Retinal pigment epithelial cell (primary cell): ENCODE data around the gene SCN5A.

Experiments used
- DNase-seq: peaks from one replicate; pipeline ENCODE4 v3.0.0-alpha.2; 2010; ENCODE audit warnings: low read depth
- H3K4me3 ChIP-seq: 2 replicates; pipeline ENCODE4 v1.5.1; 2011; ENCODE audit warnings: mild to moderate bottlenecking, low read length, control low read depth, moderate library complexity
- TF ChIP-seq, protein P1 (sequence below): conservative IDR thresholded peaks from 2 replicates; pipeline ENCODE4 v1.5.1; 2011; ENCODE audit warnings: low read depth, low read length, control low read depth, inconsistent platforms

Gene SCN5A

DNA sequence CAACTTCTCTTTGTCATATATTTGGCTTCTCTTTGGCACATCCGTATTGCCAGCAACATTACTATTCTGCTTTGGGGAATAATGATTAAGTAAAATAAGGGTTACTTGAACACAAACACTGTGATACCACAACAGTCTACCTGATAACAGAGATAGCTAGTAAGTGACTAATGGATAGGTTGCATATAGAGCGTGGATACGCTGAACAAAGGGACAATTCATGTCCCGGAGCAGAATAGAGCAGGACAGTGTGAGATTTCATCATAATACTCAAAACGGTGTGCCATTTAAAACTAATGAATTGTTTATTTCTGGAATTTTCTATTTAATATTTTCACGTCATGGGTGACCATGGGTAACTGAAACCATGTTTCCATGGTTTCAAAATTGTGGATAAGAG is 54.1 kb downstream of the SCN5A start:
- TF ChIP-seq, protein P1, sequence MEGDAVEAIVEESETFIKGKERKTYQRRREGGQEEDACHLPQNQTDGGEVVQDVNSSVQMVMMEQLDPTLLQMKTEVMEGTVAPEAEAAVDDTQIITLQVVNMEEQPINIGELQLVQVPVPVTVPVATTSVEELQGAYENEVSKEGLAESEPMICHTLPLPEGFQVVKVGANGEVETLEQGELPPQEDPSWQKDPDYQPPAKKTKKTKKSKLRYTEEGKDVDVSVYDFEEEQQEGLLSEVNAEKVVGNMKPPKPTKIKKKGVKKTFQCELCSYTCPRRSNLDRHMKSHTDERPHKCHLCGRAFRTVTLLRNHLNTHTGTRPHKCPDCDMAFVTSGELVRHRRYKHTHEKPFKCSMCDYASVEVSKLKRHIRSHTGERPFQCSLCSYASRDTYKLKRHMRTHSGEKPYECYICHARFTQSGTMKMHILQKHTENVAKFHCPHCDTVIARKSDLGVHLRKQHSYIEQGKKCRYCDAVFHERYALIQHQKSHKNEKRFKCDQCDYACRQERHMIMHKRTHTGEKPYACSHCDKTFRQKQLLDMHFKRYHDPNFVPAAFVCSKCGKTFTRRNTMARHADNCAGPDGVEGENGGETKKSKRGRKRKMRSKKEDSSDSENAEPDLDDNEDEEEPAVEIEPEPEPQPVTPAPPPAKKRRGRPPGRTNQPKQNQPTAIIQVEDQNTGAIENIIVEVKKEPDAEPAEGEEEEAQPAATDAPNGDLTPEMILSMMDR: no peak
- H3K4me3 ChIP-seq: no peak overlapping the region

DNA sequence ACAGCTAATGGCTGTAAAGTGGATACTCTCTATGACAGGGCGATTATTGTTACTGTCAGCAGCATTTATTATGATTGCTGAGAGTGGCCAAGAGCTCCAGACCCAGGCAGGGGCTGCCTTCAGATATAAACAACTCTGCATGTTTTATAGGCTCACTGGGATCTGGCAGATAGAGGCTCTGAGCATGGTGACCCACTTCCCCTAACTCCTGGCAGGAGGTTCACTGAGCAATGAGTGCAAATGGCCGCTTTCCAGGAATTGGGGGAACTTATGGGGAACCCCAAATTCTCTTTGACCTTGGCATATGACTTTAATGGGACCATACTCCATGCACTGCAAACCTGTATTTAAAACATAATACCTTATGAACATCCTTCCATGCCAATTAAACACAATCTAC is 59.0 kb downstream of the SCN5A start:
- H3K4me3 ChIP-seq: no peak overlapping the region
- TF ChIP-seq, protein P1: no peak
- no peak for DNase-seq

More for the DNA sequence above, 54.1 kb downstream of the SCN5A start:
- no peak for DNase-seq

DNA sequence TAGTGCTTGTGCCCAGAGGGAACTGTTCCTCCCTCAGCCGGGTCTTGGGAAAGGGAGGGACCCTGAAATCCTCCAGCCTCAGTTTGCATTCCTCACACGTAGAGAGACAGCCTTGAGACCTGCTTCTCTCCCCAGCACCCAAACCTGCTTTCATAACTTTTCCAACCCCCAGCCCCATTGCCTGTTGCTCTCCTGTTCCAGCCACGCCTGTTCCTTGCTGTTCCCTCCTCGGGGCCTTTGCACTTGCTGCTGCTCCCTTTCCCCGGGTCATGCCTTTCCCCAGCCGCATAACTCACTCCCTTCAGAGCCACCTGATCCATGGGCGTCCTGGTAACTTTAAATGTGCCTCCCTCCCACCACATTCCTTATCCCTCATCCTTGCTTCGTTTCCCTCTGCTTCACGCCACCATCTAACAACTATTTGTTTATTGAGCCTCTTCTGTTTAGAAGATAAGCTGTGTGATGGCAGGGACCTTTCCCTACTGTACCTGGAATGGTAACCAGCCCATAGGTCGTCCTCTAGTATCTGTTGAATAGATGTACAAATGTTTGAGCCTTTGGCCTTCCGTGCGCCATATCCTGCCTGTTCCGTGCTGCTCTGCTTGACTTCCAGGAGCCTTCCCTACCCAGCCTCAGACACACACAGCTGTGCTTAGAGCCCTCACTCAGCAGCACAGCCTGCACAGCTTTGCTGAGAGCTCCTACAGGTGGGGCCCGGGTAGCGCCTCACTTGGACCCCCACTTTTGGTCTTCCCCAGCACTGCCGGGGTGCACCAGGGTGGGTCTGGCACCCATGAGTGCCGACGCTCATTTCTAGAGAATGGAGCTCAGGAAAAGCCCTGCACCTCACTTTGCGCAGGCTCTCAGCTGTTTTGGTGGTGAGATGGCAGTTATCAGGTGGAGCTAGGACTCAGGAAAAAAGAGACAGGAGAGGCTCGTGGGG is 60.2 kb downstream of the SCN5A start:
- DNase-seq: no peak
- H3K4me3 ChIP-seq: no peak overlapping the region
- TF ChIP-seq, protein P1: no peak

DNA sequence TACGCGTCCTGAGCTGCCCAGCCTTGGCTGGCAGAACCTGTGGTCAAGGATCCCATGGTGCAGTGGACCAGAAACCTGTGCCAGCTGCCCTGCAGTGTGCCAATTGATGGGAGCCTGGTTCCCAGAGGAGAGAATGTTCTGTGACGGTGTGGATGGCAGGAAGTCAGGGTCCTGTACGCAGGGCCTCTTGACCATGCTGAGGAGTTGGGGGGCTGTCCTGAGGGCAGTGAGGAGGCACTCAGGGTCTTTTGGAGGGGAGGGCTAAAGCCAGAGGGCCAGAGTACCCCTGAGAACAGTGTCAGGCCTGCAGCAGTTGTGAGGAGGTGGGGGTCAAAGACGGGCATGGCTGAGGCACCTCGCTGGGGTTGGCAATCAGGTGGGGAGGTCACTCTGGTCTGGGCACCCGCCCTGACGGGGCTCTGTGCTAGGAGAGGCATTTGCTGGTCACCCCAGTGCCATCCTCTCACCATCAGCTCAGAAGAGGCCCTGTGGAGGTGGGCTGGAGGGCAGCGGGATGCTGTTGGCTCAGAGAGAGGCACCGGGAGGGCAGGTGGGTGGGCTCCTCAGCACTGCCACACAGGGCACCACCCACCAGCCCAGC is 61.0 kb downstream of the SCN5A start:
- no peak for DNase-seq

DNA sequence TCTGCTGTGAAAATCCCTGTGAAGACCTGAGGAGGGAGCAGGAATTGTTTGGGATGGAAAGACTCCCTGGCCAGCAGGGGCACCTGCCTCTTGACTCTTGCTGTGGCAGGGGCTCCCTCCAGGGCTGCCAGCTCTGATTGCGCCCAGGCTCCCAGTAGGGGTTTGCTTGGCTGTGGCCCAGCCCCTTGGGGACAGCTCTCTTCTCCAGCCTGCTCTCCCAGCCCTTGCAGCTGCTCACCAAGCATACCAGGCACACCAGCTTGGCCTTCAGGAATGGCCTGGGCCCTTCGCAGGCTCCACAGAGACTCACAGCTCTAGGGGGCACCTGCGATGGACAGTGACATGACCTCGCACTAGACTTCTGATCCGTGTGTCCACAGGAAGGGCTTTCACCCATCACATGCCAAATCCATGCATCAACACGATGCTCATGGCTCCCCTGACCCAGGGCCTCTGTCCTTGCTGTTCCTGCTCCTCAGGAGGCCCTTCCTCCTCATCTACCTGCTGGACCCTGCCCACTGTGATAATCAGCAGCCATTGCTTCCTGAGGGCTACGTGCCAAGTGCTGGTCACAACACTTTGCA is 61.8 kb downstream of the SCN5A start:
- TF ChIP-seq, protein P1: no peak
- no peak overlapping the region for H3K4me3 ChIP-seq
- DNase-seq: no peak

More for the DNA sequence above, 61.0 kb downstream of the SCN5A start:
- no peak overlapping the region for H3K4me3 ChIP-seq
- TF ChIP-seq, protein P1: no peak

DNA sequence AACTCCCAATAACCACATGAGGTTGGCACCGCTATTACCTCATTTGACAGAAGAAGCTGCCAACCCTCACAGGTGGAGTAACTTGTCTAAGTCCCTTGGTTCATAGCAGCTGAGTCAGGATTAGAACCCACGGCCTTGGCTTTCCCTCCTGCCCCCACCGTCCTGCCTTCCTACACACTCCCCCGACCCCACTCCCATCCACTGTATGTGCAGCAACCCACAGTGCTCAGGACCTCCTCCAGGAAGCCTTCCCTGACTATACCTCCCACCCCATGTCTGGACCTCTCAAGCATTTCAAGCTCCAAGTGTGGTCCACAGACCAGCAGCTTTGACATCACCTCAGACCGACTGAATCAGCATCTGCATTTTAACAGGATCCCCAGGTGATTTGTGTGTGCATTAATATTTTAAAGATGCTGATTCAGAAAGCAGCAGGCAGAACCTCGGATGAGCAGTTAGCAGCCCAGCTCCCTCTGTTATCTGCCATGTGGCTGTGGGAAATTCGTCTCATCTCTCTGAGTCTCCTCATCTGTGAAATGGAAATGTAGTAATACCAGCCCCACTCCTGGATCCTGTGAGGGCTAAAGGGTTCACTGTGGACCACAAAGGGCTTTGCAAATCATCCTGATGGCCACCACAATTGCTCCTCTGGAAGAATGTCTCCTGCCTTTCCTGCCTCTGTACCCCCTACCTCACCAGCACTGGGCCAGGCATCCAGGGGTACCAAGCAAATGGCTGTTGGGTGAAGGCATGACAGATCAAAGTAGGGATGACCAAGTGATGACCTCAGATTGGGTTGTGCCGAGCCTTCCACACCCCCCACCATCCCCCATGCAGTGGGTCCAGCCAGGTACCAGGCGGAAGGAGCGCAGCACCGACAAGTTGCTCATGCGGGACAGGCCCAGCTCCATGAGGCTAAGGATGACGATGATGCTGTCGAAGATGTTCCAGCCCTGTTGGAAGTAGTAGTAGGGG is 62.7 kb downstream of the SCN5A start:
- TF ChIP-seq, protein P1: no peak
- H3K4me3 ChIP-seq: no peak overlapping the region
- no peak for DNase-seq
